Medulla oblongata (tissue), 1 donor: ENCODE measurements around the gene VAV2.

Experiments used
- DNase-seq: peaks from one replicate; pipeline ENCODE4 v3.0.0-alpha.2; 2015; ENCODE audit errors: extremely low spot score

Gene VAV2

DNA sequence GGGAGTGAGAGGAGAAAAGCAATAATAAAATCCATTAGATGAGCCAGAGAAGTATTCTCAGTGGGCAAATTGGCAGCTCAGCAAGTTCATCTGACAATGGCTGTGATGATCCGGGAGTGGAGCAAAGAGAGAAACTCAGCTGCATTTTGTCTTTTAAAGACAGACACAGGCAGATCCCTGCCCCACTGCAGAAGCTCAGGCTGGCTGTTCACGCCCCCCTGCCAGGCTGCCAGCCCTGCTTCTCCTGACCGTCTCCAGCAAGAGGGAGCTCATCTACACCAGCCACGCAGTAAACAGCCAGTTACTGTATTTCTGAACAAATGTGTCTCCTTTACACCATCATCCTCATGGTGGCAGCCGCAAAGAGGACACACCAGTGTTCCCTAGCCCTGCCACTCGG, 139.7 kb downstream of the VAV2 start:
- no peak for DNase-seq

DNA sequence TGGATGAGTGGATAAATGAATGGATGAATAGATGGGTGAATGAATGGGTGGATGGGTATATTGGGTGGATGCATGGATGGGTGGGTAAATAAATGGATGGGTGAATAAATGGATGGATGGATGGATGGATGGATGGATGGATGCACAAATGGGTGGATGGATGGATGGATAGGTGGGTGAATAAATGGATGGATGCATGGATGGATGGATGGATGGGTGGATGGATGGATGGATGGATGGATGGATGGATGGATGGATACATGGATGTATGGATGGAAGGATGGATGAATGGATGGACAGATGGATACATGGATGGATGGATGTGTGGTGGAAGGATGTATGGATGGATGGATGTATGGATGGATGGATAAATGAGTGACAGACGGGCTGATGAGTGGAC, 140.4 kb downstream of the VAV2 start:
- DNase-seq = no peak

DNA sequence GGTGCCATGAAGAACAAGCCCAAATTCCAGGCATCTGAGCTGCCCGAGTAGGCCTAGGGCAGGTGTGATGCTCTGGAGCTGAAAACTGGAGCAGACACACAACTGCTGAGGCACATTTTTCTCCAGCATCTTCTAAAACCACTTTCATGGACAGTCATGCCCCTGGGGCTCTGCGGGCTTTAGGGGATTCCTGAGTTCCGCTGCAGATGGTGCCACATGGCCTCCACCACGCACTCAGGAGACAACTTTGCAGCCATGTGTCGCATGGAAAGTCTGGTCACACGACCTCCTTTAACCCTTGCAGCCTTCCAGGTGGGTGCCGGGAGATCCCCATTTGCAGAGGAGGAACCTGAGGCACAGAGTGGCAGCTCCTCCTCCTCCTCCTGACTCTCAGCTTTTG, 141.2 kb downstream of the VAV2 start:
- no peak for DNase-seq

DNA sequence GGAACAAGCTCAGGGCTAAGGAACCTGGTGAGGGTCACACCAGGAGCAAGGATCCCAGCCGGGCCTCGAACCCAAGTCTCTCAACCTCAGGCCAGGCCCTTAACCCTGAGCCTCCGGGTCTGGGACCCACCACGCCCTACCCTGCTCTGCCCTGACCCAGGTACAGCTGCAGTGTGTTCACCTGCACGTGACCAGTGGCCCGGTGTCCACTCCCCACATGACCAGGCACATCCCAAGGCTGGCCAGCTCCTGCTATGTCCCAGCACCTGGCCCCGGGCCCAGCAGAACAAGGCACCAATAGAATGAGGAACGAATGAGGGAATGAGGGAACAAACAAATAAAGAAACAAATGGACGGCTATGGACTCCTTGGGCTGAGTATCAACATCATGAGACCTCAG, 142.0 kb downstream of the VAV2 start:
- DNase-seq = no peak

DNA sequence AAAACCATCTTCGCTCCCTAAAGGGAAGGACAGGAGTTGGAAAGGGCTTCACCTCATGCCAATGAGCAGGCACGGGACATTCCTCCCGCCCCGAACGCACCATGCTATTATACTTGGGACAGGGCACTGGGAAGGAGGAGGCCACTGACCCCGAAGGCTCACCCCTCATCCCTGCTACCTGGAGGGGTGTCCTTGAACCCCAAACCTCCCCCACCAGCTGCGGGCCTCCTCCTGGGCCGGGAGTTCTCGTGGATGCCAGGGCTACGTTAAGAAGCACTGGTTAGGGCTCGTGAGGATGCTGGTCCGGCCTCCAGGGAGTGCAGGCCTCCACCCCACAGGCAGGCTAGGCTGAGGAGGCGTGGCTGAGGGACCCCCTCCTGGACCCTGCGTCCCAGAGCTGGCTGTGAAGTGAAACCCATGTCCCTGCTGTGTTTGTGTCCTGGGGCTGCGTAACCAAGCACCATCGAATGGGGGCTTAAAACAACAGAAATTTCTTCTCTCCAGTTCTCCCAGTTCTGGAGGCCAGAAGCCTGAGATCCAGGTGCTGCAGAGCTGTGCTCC, 142.9 kb downstream of the VAV2 start:
- no peak for DNase-seq

DNA sequence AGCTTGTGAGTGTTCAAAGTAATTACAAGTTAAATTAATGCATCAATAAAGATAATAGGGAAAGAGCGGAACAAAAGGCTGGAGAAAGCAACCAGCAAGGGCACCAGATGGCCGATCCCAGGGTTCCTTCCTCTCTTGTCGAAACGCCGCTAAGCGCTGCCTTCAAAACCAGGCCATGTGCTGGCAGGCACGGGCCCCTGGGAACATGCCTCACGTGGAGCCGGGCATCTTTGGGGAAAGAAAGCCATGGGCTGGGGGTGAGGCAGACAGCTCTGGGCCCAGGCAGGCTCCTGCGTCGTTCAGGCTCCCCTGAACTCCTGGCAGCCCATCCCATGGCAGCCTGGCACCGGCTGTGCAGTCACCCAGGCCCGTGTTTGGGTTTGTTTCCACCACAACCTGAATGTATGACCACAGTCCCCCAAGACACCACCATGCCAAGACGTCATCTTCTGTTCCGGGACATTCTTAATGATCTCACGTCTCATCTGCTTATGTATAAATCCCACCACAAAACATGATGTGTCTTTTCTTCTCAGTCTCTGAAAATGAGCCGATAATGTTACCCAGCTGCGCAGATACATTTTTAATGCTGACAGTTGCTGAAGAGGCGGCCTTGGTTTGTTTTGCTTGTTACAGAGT, 143.5 kb downstream of the VAV2 start:
- no peak for DNase-seq

DNA sequence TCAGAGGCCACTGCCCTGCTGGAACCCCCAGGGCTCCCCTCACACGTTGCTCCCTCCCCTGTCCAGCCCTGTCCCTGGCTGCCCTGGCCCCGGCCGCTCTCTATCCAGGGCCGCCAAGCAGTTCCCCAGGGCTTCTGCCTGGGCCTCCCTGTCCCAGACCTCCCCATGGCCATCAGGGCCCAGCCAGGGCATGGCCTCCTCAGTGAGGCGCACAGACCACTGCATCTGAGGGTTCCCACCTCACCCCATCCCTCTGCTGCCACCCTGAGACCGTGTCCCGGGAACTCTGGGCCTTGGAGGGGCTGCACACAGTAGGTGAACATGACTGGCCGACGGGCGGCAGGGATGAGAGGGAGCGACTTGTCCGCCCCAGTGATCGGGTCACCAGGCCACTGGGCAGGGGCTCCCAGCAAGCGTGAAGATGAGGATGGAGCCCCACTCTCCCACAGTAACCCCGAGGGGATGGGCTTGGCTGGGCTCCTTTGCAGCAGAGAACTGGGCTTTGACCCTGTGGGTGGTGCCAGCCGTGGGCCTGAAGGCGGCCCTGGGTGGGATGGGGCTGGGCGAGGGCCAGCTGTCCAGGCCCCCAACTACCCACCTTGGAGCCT, 145.5 kb downstream of the VAV2 start:
- no peak for DNase-seq

DNA sequence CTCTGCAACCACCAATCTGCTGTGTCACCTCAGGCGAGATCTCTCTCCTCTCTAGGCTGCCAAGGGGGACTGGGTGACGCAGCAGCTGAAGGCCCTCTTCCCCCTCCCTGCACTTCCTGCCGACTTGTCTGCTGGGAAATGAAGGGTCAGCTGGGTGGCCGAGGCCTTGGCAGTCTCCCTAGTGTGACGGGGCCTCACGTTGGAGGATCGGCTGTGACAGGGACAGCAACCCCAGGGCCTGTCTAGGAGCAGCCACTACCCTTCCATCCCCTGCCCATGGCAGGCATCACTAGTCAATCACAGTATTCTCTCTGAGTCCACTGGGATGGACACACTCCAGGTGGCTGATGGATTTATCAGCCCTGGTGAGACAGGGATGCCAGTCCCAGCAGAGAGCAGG, 146.7 kb downstream of the VAV2 start:
- peak; percentile 75 for DNase-seq

DNA sequence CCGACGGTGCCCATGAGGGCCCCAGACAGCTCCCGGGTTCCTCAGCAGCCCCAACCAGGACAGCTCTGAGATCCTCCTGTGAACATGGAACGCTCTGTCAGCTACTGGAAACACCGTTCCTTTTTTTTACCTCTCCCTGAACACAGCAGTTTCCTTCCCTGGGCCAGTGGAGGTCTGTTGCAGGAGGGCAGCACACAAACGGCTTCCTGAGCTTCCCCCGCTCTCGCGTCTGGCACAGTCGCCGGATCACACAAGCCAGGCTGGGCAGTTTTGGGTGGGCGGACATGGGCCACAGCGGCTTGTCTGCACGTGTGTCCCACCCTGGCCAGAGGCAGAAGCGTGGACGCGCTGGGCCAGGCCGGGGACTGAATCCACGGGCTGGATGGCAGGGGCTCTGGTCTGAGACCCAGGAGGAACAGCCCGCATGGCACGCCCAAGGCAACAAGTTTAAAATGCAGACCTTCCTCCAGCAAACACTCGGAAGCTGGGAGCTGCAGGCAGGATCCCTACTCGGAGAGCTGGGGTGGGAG, 147.2 kb downstream of the VAV2 start:
- DNase-seq = no peak

DNA sequence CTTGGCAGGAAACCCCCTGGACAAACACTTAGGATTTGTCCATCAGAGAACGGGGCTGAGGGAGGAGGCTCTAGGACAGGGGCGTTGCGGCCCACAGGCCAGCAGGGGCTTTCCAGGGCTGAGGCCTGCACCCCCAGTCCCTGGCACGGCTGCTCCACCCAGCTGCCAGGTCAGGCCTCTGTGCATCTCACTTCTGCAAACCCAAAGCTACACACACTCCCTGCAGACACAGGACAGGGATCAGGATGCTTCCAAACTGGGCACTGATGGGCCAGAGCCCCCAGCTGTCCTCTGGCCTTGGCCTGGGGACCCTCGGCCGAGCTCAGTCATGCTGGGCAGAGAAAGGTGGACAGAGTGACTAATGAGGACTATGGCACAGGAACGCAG, 147.7 kb downstream of the VAV2 start:
- no peak for DNase-seq

DNA sequence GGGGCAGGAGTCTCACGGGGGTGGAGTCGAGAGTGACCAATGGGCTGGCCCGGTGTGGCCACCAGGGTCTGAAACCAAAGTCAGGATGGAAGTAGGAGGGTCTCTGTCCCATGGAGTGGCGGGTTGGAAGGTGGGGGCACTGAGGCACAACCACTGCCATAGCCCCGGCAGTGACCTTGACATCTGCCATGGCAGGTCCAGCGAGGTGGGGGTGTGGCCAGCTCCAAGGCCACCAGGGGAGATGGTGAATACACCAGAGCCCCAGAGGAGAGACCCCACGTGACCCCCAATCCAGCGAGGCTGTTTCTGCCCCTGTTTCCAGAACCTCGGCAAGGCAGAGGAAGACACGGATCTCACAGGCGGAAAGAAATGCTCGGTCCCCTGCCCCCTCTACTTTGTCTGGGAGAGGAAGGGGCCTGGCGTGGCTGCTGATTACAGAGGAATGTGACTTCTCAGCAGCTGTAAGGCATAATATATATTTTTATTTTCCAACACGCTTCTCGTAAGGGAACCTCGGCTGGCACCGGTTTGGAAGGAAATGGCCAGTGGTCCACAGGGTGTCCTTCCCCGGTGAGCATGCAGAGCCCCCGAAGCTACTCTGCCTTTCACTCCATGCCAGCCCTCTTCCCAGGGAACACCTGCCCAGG, 148.2 kb downstream of the VAV2 start:
- no peak for DNase-seq

DNA sequence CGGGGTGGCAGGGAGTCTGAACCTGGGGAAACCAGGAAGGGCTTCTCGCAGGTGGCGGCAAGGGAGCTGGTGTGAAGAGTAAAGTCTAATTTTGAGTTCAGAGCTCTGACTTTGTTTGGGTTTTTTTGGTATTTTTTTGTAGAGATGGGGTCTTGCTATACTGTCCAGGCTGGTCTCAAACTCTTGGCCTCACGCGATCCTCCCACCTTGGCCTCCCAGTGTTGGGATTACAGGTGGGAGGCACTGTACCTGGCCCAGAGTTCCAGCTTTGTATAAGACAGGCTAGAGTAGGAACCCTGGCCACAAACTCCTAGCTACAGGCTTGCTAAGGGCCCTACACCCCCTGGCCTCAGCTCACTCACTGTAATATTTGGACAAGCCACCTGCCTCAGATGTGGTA, 148.9 kb downstream of the VAV2 start:
- no peak for DNase-seq

DNA sequence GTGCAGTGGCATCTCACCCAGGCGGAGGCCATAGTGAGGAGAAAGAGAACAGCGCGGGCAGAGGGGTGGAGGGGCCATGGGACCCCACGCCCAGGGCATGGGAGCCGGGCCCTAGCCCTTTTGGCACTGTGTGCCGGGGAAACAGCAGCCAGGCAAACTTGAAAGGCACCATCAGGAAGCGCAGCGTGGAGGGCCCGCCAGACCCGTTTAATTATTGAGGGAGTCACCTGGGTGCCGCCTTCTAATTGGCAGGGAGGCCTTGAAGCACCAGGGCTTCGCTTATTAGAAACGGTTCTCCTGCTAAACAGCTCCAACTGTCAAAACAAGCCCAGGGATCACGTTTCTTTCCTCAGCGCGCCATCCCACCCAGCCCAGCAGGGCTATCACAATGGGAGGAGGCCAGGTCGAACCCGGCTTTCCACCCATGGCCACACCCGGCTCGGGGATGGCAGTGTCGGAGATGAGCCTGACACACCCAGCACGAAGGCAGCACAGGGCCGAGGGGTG, 149.3 kb downstream of the VAV2 start:
- DNase-seq = no peak

DNA sequence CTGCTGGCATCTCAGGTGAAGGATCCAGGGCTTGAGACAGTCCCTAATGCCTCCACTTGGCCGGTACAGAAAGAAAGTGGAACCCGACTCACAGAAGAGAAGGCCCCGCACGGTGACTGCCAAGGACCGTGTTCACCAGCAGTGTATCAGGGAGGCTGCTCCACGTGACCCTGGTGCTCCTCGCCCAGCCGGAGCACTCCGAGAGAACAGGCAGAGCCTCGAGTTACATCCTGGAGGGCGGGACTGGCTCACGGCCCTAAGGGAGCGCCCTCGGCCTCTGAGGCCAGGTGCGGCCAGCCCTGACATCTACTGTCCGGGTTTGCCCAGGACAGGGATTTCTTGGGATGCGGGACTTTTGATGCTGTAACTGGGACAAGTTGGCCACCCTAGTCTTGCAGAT, 149.9 kb downstream of the VAV2 start:
- DNase-seq = no peak

DNA sequence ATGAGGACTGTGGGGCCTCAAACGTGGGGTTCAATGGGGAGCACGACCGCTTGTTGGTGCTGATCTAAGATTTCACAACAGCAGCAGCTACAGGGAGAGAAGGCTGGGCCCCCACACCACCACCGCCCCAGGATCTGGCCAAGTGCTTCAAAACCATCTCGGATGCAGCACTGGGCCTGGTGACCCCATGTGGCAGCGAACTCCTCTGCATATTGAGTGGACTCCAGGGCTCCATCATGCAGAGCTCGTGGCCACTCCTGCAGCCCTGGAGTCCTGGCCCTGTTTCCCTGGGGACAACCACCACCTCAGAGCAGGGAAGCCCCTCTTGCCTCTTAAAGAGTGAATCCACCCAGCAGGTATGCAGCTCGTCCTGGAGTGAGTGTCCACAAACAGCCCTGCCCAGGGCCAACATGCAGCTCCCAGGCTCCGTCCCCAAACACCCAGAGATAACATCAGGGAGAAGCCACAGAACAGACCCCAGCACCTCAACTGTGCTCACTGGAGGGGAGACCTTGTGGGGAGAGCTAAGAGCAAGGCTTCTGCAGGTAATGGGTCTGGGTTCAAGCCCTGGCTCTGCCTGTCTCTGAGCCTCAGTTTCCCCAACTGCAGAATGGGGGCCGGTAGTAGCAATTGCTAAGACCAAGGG, 150.8 kb downstream of the VAV2 start:
- no peak for DNase-seq

DNA sequence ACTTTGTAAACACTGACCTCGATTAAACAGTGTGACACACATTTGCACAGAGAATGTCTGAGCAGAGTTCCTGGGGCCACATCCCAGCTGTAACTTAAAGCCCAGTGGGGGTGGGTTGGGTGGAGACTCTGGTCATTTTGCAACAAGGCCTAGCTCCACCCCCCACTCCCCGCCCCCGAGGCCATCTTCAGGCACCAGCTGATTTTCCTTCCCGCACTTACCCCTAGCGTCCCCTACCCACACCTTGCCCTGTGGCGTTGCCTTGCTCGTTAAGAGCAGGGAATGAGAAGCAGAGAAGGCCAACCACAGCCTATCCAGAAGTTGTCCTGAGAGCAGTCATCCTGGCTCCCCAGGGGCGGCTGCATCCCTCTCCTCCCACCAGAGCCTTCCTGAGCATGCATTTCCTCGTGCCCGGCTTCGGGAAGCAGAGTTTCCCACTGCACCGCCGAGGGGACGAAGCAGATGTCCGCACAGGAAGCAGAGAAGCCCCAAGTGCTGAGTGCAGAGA, 152.2 kb downstream of the VAV2 start:
- DNase-seq = no peak

DNA sequence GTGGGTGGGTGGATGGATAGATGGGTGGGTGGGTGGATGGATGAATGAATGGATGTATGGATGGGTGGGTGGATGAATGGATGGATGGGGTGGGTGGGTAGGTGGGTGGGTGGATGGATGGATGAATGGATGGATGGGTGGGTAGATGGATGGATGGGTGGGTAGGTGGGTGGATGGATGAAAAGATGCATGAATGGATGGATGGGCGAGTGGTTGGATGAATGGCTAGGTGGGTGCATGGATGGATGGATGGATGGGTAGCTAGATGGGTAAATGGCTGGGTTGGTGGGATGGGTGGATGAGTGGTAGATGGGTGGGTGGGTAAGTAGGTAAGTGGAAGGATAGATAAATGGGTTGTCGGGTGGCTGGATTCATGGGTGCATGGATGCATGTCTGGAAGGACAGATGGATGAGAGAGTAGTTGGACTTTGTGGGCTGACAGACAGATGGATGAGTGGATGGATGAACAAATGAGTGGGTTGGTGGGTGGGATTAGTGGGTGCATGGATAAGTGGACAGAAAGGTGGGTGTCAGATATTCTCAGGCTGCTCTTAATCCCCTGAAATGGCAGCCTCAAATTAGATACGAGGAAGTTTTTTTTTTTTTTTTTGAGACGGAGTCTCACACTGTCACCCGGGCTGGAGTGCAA, 153.1 kb downstream of the VAV2 start:
- no peak for DNase-seq

DNA sequence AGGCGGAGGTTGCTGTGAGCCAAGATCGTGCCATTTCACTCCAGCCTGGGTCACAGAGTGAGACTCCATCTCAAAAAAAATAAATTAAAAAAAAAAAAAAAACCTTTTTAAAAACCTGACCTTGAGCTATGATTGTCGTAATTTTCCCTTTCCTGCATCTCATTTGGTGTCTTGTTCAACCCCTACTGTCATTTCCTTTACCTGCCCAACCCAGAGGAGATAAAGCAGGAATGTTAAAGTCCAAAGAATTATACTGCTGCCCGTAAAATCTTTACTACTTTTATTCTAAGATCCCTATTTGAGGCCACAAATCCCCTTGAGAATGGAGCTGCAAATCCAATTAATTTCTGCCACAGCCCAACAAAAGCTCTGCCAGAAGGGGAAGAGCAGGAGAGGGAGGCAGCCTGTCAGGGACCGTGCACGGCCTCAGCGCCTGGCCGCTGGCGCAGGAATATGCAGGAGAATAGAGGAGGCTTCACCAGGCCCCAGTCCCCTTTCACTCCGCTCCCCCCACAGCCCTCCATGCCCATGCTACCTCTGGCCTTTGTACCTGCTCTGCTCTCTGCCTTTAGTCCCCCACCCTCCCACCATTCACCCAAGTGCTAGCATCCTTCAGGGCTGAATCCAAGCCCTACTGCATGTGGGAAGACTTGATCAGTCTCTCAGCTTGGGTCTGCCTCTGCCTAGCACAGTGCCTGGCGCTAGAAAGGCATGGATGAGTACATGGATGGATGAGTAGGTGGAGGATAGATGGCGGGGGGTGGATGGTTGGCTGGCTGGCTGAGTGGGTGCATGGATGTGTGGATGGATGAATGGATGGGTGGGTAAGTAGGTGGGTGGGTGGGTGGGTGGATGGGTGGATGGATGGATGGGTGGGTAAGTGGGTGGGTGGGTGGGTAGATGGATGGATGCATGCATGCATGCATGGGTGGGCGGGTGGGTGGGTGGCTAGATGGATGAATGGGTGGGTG, 154.2 kb downstream of the VAV2 start:
- DNase-seq = no peak

DNA sequence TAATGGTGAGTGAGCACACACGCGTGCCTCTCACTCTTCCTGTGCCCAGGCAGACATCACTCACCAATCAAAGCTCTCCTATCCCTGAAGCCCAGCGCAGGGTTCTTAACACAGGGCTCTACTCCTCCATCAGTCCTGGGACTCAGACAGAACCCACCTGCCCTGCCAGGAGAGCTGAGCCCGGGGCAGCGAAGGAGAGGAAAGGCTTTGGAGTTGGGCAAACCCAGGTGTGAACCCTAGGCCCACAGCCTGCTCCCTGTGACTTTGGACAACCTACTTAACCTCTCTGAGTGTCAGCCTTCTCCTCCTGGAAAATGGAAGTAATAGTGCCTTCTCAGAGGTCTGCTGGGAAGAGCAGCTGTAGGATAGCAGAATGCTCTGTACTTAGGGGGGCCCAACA, 155.3 kb downstream of the VAV2 start:
- no peak for DNase-seq

DNA sequence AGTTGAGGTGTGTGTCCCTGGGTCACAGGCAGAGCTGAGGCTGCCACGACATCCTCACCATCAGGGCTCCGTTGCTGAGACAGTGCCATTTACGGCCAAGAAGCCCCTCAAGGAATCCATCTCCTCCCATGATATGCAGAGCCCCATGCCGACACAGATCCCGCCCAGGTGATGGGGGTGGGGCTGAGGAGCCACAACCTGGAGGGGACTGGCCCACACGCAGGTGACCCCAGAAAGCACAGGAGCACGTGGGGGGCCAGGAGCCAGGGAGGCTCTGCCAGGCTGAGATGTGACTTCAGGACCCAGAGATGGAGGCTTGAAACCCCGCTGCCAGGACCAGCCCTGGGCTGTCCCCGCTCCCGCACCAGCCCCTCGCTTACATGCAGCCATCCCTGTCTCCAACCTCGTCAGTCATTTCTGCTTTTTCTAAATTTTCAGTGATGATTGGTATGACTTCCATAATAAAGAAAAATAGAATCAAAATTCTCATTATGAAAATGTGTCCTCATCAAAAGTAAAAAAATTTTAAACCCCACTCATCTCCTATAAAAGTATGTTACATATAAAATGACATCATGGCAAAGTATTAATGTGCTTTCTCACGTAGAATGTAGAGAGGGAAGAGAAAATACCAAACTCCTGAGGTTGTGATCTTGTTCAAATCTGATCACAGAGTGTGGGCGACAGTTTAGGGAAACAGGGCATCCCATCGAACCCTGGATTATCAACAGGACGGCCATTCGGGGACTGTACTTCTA, 155.9 kb downstream of the VAV2 start:
- DNase-seq = no peak
